GM19468 (cell line): Measurements from ENCODE around the gene CGB5.
"Not testable (repeated sequence)": the region's sequence is repeated elsewhere in the genome, so short reads cannot be mapped to it uniquely, and the experiment has no call there.

Source experiments
- ATAC-seq: cut with Tn5 transposase; IDR thresholded peaks from one replicate; pipeline ENCODE4 v1.9.1; 2021; ENCODE audit warnings: mild to moderate bottlenecking, moderate library complexity, moderate number of reproducible peaks; ENCODE audit not compliant: unreplicated experiment; ENCODE audit errors: extremely low read depth

The CGB5 gene

DNA sequence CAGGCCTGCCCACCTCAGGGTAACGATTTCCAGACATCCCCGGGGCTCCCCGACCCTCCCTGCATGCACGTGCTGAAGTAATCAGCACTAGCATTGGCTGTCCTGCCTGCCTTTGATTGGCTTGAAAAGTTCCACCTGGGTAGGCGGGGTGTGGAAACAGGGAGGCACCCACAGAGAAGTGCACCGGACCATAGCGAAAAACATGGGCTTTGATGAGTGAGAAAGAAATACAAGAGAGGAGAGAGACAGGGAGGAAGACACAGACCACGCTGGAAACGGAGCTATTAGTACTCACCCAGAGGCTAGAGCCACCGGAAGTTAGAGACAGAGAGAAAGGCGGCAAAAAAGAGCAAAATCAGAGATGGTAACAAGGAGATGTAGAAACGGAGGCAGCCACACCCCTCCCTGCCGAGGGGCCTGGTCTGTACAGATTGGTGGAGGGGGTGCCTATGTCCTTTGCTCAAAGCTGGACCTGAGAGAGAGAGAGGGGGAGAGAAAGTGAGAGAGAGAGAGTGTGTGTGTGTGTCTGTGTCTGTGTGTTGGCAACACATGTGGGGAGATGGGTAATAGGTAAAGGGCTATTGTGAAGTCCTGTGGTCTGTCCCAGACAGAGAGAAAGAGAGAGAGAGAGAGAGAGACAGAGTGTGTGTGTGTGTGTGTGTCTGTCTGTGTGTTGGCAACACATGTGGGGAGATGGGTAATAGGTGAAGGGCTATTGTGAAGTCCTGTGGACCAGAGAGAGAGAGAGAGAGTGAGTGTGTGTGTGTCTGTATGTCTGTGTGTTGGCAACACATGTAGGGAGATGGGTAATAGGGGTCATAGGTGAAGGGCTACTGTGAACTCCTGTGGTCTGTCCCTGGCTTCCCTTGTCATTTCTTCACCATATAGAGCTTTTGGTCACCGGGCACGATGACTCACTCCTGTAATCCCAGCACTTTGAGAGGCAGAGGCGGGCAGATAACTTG is 22.4 kb upstream of the CGB5 start:
- no peak for ATAC-seq

DNA sequence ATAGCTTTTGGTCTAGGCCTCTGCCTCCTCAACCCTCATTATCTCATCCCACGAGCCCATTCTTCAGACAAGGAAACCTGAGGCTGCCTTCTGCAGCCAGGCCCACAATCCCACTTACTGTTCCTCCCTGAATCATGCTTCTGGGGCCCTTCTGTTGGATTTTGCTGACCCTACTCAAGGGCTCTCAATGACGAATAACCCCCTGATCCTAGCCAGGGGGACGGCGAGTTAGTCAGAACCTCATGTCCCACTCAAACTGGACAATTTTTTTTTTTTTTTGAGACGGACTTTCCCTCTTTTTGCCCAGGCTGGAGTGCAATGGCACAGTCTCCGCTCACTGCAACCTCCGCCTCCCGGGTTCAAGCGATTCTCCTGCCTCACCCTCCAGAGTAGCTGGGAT is 21.5 kb upstream of the CGB5 start:
- ATAC-seq: no peak

DNA sequence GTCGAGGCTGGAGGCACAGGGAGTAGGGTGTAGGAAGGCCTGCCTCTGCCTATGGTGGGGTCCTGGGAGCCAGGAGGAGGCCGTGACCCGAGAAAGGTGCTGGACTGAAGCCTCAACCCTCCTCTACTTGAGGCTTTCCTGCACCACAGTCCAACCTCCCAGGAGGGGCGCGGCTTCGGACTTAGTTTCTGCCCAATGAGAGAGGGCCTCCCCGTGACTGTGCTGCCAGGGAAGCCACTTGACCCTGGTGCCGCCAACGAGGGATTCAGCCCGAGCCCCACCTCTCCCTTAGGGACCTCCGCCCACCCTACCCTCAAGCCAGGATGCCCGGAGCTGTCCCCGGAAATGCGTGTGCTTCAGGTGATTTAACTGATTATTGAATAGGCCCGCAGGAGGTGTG is 19.4 kb upstream of the CGB5 start, which contains the start of gene CGB3:
TSS of gene CGB3 (minus strand) at position 101 of the 400 bp plus-strand sequence. CDS start 362 bp downstream, outside the sequence.
- ATAC-seq: not testable (repeated sequence)

DNA sequence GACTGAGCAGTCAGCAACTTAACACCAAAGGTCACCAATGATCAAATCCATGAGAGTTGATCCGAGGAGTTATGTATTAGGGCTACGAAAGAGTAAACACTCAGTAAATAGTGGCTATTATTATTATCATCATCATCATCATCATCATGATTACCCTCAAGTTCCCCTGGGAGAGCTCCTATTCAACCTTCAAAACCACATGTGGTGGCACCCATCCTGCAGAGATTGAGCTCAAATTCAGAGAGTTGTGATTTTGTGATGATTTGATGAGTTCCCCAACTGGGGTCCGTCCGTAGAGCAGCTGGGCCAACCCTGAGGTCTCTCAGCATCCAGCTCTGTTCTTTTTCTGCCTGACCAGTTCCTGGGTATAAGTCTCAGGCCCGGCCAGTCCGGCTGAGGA is 18.6 kb upstream of the CGB5 start:
- not testable (repeated sequence) for ATAC-seq

DNA sequence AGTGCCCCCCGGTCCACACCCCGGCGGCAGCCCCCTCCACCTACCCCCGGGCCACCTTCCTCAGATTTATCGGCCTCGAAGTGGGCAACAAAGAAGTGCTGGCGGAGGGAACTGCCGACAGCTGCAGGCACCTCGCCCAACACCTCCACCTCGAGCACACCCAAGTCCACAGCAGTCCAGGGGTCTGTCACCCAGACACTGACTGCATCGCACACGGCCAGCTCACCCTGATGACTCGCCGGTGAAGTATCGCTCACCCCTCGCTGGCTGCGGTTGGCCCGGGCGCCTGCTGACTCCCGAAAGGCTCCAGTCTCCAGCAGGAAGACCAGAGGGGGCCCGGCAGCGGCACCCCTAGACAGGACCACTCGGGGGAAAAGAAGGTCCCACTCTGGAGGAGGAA is 18.0 kb upstream of the CGB5 start:
- ATAC-seq: not testable (repeated sequence)

DNA sequence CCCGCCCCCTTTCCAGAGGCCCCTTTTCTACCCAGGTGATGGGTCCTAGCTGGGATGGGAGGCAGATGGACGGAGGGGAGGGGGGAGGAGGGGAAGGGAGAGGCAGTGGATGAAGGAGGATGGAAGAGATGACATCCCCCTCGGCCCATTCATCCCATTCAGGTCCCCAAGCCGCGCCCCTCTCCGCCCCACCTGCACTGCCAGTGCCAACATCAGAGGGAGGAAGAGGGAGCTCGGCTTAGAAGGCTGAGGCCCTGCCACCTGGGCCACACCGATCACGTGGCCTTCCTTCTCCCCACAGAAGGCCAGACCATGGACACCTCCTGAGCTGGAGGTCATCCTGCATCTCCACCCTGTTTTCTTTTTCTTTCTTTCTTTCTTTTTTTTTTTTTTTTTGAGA is 15.0 kb upstream of the CGB5 start:
- ATAC-seq: not testable (repeated sequence)

DNA sequence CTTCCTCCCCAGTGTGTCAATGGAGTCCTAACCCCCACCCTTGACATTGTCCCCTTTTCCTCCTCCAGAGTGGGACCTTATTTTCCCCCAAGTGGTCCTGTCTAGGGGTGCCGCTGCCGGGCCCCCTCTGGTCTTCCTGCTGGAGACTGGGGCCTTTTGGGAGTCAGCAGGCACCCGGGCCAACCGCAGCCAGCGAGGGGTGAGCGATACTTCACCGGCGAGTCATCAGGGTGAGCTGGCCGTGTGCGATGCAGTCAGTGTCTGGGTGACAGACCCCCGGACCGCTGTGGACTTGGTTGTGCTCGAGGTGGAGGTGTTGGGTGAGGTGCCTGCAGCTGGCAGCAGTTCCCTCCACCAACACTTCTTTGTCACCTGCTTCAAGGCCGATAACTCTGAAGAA is 13.9 kb upstream of the CGB5 start:
- ATAC-seq: not testable (repeated sequence)

DNA sequence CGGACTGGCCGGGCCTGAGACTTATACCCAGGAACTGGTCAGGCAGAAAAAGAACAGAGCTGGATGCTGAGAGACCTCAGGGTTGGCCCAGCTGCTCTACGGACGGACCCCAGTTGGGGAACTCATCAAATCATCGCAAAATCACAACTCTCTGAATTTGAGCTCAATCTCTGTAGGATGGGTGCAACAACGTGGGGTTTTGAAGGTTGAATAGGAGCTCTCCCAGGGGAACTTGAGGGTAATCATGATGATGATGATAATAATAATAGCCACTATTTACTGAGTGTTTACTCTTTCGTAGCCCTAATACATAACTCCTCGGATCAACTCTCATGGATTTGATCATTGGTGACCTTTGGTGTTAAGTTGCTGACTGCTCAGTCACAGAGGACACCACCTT is 13.3 kb upstream of the CGB5 start:
- ATAC-seq: not testable (repeated sequence)

DNA sequence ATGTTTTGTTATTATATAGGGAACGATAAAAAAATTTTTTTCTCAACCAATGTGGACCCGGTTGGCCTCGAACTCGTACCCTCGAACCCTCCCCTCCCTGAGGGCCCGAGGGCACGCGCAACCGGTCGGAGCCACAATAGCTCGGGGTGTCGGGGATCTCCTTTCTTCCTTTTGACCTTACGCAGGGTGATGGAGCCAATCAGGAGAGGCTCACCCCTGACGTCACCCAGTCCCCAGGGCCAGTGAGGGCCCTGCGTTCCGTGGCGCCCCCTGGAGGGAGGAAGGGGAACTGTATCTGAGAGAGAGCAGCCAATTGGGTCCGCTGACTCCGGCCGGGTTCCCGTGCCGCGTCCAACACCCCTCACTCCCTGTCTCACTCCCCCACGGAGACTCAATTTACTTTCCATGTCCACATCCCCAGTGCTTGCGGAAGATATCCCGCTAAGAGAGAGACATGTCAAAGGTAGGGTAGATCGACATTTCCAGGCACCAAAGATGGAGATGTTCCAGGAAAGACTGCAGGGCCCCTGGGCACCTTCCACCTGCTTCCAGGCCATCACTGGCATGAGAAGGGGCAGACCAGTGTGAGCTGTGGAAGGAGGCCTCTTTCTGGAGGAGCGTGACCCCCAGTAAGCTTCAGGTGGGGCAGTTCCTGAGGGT is 11.9 kb upstream of the CGB5 start, which contains the start of gene CGB2:
TSS of gene CGB2 (plus strand) at position 249 of the 660 bp plus-strand sequence. CDS start at position 455, 206 bp downstream.
- ATAC-seq: not testable (repeated sequence)

DNA sequence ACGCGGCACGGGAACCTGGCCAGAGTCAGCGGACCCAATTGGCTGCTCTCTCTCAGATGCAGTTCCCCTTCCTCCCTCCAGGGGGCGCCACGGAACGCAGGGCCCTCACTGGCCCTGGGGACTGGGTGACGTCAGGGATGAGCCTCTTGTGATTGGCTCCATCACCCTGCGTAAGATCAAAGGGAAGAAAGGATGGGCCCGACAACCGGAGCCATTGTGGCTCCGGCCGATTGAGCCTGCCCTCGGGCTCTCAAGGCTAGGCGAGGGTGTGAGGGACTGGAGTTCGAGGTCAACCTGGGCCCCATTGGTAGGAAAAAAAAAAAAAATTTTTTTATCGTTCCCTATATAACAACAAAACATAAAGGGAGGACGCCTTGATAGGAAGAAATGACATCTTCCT is 6.8 kb upstream of the CGB5 start, which contains the start of gene CGB1:
TSS of gene CGB1 (minus strand) at position 81 of the 400 bp plus-strand sequence. CDS start 184 bp downstream, outside the sequence.
- ATAC-seq: not testable (repeated sequence)

DNA sequence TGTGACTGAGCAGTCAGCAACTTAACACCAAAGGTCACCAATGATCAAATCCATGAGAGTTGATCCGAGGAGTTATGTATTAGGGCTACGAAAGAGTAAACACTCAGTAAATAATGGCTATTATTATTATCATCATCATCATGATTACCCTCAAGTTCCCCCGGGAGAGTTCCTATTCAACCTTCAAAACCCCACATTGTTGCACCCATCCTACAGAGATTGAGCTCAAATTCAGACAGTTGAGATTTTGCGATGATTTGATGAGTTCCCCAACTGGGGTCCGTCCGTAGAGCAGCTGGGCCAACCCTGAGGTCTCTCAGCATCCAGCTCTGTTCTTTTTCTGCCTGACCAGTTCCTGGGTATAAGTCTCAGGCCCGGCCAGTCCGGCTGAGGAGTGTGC is 5.5 kb upstream of the CGB5 start:
- not testable (repeated sequence) for ATAC-seq

DNA sequence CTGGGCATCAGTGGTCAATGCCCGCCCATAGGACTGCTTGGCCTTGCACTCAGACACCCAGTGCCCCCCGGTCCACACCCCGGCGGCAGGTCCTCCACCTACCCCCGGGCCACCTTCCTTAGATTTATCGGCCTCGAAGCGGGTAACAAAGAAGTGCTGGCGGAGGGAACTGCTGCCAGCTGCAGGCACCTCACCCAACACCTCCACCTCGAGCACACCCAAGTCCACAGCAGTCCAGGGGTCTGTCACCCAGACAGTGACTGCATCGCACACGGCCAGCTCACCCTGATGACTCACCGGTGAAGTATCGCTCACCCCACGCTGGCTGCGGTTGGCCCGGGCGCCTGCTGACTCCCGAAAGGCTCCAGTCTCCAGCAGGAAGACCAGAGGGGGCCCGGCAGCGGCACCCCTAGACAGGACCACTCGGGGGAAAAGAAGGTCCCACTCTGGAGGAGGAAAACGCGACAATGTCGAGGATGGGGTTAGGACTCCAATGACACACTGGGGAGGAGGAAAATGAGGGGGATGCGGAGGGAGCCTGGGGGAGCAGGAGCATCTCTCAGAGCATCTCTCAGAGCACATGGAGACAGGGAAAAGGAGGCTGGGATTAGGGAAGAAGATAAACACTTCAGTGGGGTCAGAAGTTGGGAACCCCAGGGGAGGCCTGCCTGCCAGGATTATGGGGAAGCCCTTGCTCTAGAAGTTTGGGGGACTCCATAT is 4.9 kb upstream of the CGB5 start:
- ATAC-seq: not testable (repeated sequence)

DNA sequence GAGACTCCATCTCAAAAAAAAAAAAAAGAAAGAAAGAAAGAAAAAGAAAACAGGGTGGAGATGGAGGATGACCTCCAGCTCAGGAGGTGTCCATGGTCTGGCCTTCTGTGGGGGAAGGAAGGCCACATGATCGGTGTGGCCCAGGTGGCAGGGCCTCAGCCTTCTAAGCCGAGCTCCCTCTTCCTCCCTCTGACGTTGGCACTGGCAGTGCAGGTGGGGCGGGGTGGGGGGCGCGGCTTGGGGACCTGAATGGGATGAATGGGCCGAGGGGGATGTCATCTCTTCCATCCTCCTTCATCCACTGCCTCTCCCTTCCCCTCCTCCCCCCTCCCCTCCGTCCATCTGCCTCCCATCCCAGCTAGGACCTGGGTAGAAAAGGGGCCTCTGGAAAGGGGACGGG is 3.9 kb upstream of the CGB5 start:
- not testable (repeated sequence) for ATAC-seq

DNA sequence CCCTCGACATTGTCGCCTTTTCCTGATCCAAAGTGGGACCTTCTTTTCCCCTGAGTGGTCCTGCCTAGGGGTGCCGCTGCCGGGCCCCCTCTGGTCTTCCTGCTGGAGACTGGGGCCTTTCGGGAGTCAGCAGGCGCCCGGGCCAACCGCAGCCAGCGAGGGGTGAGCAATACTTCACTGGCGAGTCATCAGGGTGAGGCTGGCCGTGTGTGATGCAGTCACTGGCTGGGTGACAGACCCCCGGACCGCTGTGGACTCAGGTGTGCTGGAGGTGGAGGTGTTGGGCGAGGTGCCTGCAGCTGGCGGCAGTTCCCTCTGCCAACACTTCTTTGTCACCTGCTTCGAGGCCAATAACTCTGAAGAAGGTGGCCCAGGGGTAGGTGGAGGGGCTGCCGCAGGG is 1.5 kb upstream of the CGB5 start:
- ATAC-seq: no peak

DNA sequence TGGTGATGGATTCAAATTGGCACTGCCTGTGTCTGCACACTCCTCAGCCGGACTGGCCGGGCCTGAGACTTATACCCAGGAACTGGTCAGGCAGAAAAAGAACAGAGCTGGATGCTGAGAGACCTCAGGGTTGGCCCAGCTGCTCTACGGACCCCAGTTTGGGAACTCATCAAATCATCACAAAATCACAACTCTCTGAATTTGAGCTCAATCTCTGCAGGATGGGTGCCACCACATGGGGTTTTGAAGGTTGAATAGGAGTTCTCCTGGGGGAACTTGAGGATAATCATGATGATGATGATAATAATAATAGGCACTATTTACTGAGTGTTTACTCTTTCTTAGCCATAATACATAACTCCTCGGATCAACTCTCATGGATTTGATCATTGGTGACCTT is 982 bp upstream of the CGB5 start:
- ATAC-seq: not testable (repeated sequence)

DNA sequence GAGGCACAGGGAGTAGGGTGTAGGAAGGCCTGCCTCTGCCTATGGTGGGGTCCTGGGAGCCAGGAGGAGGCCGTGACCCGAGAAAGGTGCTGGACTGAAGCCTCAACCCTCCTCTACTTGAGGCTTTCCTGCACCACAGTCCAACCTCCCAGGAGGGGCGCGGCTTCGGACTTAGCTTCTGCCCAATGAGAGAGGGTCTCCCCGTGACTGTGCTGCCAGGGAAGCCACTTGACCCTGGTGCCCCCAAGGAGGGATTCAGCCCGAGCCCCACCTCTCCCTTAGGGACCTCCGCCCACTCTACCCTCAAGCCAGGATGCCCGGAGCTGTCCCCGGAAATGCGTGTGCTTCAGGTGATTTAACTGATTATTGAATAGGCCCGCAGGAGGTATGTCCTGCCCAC is 5.4 kb downstream of the CGB5 start, which contains the start of gene CGB8:
TSS of gene CGB8 (minus strand) at position 101 of the 400 bp plus-strand sequence. CDS start 372 bp downstream, outside the sequence.
- ATAC-seq: not testable (repeated sequence)

DNA sequence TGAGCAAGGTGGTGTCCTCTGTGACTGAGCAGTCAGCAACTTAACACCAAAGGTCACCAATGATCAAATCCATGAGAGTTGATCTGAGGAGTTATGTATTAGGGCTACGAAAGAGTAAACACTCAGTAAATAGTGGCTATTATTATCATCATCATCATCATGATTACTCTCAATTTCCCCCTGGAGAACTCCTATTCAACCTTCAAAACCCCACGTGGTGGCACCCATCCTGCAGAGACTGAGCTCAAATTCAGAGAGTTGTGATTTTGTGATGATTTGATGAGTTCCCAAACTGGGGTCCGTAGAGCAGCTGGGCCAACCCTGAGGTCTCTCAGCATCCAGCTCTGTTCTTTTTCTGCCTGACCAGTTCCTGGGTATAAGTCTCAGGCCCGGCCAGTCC is 6.2 kb downstream of the CGB5 start:
- not testable (repeated sequence) for ATAC-seq

DNA sequence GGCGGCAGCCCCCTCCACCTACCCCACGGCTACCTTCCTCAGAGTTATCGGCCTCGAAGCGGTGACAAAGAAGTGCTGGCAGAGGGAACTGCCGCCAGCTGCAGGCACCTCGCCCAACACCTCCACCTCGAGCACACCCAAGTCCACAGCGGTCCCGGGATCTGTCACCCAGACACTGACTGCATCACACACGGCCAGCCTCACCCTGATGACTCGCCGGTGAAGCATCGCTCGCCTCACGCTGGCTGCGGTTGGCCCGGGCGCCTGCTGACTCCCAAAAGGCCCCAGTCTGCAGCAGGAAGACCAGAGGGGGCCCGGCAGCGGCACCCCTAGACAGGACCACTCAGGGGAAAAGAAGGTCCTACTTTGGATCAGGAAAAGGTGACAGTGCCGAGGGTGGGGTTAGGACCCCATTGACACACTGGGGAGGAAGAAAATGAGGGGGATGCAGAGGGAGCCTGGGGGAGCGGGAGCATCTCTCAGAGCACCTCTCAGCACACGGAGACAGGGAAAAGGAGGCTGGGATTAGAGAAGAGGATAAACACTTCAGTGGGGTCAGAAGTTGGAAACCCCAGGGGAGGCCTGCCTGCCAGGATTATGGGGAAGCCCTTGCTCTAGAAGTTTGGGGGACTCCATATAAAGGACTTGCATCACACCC is 6.9 kb downstream of the CGB5 start:
- not testable (repeated sequence) for ATAC-seq

DNA sequence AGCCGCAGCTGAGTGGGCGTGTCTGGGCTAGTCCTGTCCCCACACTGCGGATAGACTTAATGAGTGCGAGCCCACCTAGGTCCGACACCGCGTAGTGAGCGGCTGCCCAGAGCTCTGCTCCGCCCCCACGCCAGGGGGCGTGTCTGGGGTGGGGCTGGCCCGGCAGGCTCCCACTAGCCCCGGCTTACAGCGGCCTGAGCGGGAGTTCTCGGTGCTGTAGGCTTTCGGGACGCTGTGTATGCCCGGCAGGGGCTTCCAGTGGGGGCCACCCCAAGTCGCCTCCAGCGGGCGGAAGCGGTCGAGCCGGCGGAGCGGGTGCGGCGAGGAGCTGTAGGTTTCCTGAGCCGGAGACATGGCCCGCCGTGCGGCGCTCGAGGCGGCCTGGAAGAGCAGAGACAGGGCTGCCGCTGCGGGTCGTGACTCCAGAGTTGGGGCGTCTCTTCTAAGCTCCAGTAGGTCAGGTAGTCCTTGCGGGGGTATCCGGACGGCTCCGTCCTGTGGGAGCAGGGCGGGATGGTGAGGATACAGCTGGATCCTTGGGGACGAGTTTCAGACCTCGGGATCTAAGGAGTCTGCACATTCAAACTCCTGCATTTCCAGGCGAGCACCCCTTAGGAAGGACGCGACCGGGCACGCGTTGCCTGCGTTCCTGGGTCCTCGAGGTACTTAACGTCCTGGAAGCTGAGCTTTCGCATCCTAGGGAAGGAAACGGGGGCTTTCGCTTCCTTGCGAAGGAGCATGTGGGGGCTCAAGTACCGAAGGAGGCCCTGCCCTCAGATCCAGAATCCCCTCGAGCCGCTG is 12.7 kb downstream of the CGB5 start:
- ATAC-seq: no peak
